ENCODE measurements around the gene SFT2D2.
A peak's percentile ranks its signal among the peaks of the same experiment; 100 is the strongest.

Gene SFT2D2

GRCh38 chr1:168223681-168224540, 1.9 kb upstream of the SFT2D2 start:
- no peak for DNase-seq

DNA sequence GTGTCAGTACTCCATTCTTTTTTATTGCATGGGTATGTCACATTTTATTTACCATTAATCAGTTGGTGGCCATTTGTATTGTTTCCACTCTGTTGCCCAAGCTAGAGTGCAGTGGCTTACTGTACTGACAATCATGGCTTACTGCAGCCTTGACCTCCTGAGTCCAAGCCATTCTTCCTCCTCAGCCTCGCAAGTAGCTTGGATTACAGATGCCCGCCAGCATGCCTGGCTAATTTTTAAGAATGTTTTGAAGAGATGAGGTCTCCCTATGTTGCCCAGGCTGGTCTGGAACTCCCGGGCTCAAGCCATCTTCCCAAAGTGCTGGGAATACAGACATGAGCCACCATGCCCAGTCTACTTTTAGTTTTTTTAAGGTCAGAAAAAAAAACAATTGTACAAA, 813 bp upstream of the SFT2D2 start:
- no peak for DNase-seq

- no peak for DNase-seq
These were observed 1.8 kb downstream of the SFT2D2 start for GRCh38 chr1:168227620-168228019.

DNA sequence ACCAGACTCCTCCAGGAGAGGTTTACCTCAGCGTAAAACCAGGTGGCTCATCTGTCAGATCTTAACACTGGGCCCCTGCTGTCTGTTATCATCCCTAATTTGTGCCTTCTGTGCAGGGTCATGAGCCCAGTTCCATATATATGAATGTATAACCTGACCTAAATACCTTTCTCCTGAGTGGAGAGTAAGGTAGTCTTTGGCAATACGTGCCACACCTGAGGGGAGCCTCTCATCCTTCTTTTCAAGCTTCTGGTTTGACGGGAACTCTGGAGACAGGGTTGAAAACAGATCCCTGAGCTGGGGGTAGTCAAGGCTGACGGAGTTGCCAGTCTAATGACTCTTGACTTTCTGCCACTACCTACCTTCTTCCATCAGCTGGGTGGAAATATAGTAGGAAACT, 4.1 kb downstream of the SFT2D2 start:
- no peak for DNase-seq

GRCh38 chr1:168230709-168231108, 4.9 kb downstream of the SFT2D2 start:
- DNase-seq = no peak

- peak; percentile 55 to 56 for DNase-seq
These were observed 9.2 kb downstream of the SFT2D2 start for GRCh38 chr1:168234846-168235547.

DNA sequence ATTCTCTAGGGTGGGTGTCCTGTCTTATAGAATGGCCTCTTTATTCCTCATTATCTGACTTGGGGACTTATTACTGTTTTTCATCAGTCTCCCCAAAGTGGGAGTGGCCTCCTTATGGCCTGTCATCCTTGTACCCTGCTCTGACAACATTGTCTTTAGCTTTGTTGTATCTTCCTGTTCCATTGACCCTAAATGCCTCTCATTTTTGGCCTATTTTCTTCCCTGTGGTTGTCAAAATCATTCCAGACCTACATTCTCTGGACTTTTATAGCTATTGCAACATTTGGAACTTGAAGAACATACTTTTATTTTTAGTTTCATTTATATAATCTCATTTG, 9.7 kb downstream of the SFT2D2 start:
- DNase-seq = no peak

- no peak for DNase-seq
These were observed 10.1 kb downstream of the SFT2D2 start for GRCh38 chr1:168235937-168236336.

DNA sequence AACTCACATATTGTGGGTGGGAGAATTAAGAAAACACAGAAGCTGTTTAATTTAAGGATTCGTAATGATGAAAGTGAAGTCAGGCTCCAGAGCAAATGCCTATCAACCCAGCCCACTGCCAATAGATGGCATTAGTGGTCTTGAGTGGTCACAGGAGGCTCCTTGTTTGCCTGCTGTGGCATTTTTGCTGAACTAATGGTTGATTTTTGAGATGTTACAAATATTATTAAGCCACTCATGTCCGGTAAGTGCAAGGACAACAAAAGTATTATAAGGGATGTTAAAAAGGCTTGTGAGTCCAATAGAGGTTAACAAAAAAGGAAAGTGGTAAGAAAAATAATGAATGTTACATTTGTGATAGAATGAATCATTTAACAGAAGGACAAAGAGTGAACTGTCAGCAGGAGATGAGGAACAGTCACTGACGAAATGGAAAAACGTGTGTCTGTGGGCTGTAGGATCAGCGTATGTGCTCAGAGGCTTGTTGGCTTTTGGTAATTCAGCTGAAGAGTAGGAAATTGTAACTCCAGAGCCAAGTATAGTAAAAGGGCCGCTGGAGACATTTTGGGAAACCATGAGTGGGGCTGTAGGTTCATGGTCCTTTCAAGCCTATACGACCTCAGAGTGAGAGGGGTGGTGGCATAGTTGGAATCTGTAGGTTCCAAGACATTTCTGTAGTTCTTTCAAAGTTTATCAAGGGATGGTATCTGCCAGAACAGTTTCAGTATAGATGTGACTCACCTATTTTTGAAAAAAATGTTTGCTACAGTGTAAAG, 11.2 kb downstream of the SFT2D2 start:
- DNase-seq = peak; percentile 58 to 69

DNA sequence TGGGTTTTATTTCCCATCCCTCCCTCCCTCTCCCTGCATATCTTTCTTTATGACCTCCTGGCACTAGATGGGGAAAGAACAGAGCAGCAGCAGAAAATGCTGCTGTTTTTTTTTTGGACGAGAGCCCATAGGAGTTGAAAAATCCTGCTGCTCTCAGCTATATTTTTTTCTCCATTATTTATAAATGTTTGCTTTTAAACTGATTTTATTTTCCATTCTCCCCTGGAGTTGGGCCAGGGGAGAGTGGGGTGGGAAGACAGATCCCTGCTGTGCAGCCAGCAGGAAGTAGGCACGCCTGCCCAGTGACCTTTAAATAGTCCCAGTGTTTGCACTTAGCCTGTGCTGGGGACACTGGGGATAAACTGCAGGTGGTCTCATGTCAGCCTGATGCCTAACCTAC, 17.4 kb downstream of the SFT2D2 start:
- no peak for DNase-seq

DNA sequence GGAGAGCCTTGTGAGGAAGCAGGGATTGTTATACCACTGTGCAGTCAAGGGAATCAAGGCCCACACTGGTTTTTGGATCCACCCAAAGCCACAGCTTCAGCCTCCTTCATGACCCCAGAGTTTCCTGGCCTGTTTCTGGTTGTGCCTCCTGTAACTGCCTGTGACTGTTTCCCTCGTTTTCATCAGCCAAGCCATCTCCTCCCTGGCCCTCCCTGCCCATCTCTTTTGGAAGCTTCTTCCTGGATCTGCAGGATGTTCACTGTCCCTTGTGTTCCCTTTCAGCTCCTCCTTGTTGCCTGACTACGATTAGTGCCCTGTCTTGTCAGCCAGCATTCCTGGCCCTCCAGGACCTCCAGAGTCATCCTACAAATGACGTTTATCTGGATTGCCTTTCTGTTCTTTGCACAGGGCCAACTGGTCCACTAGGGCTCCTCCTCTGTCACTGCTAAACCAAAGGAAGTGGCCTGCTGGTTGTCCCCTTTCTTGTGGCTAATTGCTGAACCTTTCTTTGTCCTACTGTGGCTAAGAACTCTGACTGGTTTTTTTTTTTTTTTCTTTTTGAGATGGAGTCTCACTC, 17.9 kb downstream of the SFT2D2 start:
- DNase-seq = no peak

DNA sequence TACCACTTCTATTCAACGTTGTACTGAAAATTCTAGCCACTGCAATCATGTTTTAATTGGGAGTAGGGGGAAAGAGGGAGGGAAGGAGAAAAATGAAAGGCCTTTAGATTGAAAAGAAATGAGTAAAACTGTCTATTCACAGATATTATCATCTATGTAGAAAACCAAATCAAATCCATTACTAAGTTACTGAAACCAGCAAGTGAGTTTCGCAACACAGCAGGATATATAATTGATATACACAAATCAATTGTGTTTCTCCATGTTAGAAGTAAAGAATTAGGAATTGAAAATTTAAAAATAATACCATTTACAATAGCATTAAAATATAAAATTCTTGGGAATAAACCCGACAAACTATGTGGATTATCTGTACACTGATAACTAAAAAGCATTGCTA, 19.2 kb downstream of the SFT2D2 start:
- DNase-seq = no peak

- DNase-seq = no peak
These were observed 20.7 kb downstream of the SFT2D2 start for GRCh38 chr1:168246506-168246905.

DNA sequence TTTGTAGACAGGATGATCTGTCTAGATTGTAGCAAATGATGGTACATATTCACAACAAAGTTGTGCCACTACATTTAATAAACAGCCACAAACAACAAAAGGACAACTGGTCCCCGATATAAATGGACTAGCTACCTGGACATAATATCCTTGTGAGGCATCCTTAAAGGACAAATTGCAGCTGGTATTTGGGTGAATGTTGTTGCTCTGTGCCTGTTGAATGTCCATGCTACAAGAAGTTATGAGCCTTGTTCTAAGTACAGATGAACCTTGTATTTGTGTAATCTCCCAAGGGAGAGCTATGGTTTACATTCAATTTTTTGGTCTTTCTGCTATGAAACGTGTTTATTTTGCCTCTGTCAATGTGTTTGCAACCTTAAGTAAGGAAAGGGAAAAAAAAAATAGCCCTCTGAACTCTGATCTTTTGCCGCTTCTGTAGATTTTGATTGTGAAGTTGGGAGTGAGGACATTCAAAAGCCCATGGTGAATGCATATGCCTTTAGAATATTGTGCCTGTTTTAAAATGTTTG, 26.5 kb downstream of the SFT2D2 start:
- no peak for DNase-seq

DNA sequence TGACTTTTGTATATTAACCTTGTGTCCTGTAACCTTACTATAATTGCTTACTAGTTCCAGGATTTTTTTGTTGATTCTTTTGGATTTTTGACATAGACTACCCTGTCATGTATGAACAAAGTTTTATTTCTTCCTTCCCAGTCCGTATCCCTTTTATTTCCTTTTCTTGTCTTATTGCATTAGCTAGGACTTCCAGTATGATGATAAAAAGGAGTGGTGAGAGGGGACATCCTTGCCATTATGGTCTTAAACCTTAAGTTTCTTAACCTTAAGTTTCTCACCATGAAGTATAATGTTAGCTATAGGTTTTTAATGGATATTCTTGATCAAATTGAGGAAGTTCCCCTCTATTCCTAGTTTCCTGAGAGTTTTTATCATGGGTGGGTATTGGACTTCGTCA, 30.4 kb downstream of the SFT2D2 start:
- no peak for DNase-seq

DNA sequence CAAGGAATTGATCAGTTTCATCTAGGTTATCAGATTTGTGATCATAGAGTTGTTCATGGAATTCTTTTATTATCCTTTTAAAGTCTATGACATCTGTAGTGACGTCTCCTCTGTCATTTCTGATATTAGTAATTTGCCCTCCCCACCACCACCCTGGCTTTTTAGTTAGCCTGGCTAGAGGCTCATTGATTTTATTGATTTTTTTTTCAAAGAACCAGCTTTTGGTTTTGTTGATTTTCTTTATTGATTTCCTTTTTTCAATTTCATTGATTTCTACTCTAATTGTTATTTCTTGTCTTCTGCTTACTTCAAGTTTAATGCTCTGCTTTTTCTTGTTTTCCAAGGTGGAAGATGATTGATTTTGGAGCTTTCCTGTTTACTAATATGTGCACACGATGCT, 31.6 kb downstream of the SFT2D2 start:
- no peak for DNase-seq

DNA sequence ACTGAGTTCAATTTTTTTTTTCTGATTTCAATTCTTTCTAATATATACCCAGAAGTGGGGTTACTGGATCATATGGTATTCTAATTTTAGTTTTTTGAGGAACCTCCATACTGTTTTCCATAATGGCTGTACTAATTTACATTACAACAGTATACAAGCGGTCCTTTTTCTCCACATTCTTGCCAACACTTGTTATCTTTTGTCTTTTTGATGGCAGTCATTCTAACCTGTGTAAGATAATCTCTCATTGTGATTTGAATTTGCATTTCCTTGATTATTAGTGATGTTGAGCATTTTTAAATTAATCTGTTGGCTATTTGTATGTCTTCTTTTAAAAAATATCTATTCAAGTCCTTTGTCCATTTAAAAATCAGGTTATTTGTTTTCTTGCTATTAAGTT, 33.8 kb downstream of the SFT2D2 start:
- DNase-seq = no peak

DNA sequence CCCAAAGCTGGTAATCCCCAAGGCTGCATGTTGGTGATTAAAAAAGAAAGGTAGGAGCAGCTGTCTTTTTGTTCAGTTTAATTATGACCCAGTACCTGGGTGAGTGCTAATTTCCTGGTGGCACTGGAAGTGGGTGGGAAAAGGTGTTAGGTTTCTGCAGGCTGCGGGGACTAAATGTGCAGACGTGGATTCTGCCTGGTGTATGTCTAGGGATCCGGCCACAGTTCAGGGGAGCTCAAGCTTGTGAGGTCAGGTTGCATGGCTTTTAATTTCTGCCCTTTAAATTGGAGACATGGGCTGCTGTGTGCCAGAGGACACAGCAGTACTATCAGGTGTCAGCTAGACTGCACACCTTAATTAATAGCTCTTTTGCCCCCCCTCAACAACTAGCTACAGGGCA, 34.6 kb downstream of the SFT2D2 start:
- DNase-seq = no peak

GRCh38 chr1:168261390-168261789, 35.6 kb downstream of the SFT2D2 start:
- DNase-seq = no peak

DNA sequence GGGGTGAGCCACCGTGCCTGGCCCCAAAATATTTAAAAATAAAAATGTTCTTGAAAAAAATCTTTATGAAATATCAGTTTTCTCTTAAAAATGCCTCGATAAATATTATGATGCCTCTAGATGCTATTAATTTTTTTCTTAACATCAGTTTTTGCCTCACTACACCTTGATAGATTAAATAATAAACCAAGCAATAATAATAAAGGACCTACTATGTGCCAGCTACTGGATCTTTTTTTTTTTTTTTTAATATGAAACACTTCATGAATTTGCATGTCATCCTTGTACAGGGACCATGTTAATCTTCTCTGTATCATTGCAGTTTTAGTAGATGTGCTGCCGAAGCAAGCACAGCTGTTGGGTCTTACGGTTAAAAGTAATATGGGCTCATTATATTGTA, 37.3 kb downstream of the SFT2D2 start:
- no peak for DNase-seq

DNA sequence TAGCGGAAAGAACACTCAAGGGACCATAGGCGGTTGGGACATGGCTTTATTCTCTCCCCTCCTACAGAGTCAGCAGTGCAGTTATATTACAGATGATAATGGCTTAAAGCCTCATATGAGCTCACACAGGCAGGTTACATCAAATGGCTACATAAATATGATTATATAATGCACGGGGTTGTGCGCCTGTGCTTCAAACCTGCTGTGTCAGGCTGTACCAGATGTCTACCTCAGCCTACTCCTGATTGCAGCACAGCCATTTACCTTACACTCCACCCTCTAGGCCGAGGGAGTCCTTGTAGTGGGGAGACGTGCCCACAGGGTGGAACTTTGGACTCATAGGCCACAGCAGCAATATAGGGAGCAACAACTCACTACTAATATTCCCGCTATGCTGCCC, 38.5 kb downstream of the SFT2D2 start:
- no peak for DNase-seq

GRCh38 chr1:168265596-168265995, 39.8 kb downstream of the SFT2D2 start:
- DNase-seq = no peak

DNA sequence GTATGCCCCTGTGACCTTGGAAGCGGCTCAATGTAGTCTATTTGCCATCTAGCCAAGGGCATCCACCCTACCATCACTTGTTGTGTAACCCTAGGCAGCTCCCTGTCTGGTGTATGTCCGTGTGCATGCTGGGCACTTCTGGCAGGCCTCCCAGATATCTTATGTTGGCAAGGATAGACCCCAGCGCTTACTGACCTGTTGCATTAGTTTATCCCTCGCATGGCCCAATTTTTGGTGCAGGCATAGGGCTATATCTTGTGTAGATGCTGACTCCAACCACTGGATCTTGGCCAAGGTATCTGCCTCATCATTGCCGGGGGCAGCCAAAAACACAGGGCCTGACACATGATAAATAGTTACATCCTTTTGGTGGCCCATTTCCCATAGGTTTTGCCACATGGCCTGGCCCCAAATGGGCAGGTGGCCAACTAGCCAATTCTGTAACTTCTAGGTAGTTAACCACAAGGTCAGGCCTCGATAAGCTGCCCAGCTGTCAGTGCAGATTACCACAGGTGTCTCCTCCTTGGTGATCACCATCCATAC, 40.9 kb downstream of the SFT2D2 start:
- DNase-seq = no peak

Data from activated T-cell treated with anti-CD3 and anti-CD28 coated beads, Interleukin-2, amount 50 U/mL, for 48 hours (primary cell).